OCI-LY7 (cell line): ENCODE data around the gene DDX51. TPM values are rescaled to one million over a fixed set of nuclear protein-coding genes. Genes with fewer than 3 reads are reported as not detected.

Experiments used
- BruUV-seq: library from RNA; stranded (reverse); fragments of 400-500 nt; replicated peaks from 2 replicates; lab custom pipeline; 2021; lab: Mats Ljungman, UMichigan
- CTCF ChIA-PET: fragments of 300-600 bp; sonication (Branson Sonifier 250); formaldehyde crosslinking; loops from one replicate; lab custom pipeline; 2022; ENCODE audit warnings: antibody characterized with exemption; ENCODE audit not compliant: unreplicated experiment; lab: Charles Lee
- POLR2A ChIA-PET: fragments of 300-600 bp; sonication (Branson Sonifier 250); formaldehyde crosslinking; loops from one replicate; lab custom pipeline; 2022; ENCODE audit warnings: antibody characterized with exemption; lab: Charles Lee
- DNase-seq: peaks from one replicate; pipeline ENCODE4 v3.0.0-alpha.2; 2015; ENCODE audit warnings: low spot score
- H2AFZ ChIP-seq: fragments of 200-600 bp; sonication (generic), shearing (Covaris generic); 2 replicates; pipeline ENCODE4 v1.6.1; 2014; ENCODE audit warnings: mild to moderate bottlenecking, antibody characterized with exemption, low read length, moderate library complexity
- H3K27ac ChIP-seq: fragments of 200-600 bp; sonication (generic); 2 replicates; pipeline ENCODE4 v1.5.1; 2014; ENCODE audit warnings: mixed run types, low read depth, mild to moderate bottlenecking, moderate library complexity, low read length, inconsistent platforms; ENCODE audit not compliant: poor library complexity, severe bottlenecking
- H3K36me3 ChIP-seq: fragments of 200-600 bp; sonication (generic); 2 replicates; pipeline ENCODE4 v1.6.1; 2014; ENCODE audit warnings: mild to moderate bottlenecking, antibody characterized with exemption, low read length, moderate library complexity, mixed read lengths; ENCODE audit not compliant: insufficient read depth
- H3K4me1 ChIP-seq: fragments of 200-600 bp; sonication (generic); 2 replicates; pipeline ENCODE4 v1.5.1; 2014; ENCODE audit warnings: mild to moderate bottlenecking, low read length; ENCODE audit not compliant: insufficient read depth, poor library complexity, severe bottlenecking
- H3K4me2 ChIP-seq: fragments of 200-600 bp; sonication (generic); 2 replicates; pipeline ENCODE4 v1.6.1; 2014; ENCODE audit warnings: mild to moderate bottlenecking, low read length
- H3K4me3 ChIP-seq: fragments of 200-600 bp; sonication (generic); 2 replicates; pipeline ENCODE4 v1.5.1; 2014; ENCODE audit warnings: mild to moderate bottlenecking, low read depth, low read length; ENCODE audit not compliant: poor library complexity, severe bottlenecking
- H3K79me2 ChIP-seq: fragments of 200-600 bp; sonication (generic); 2 replicates; pipeline ENCODE4 v1.6.1; 2016; ENCODE audit warnings: low read depth, mild to moderate bottlenecking, low read length, moderate library complexity, mixed read lengths; ENCODE audit not compliant: insufficient read depth
- H3K9me2 ChIP-seq: fragments of 200-600 bp; sonication (generic); 2 replicates; pipeline ENCODE4 v1.6.1; 2016; ENCODE audit warnings: mild to moderate bottlenecking, low read length, mixed read lengths; ENCODE audit not compliant: insufficient read depth
- H3K9me3 ChIP-seq: fragments of 200-600 bp; sonication (generic); 2 replicates; pipeline ENCODE4 v1.6.1; 2014; ENCODE audit warnings: mild to moderate bottlenecking, mixed run types, low read length, mixed read lengths
- H4K20me1 ChIP-seq: fragments of 200-600 bp; sonication (generic); 2 replicates; pipeline ENCODE4 v1.6.1; 2014; ENCODE audit warnings: mild to moderate bottlenecking, antibody characterized with exemption, low read length, moderate library complexity, mixed read lengths; ENCODE audit not compliant: insufficient read depth
- CTCF ChIP-seq: fragments of 200-600 bp; sonication (generic); conservative IDR thresholded peaks from 2 replicates; pipeline ENCODE4 v1.5.1; 2014; ENCODE audit warnings: mild to moderate bottlenecking, antibody characterized with exemption, low read length, moderate library complexity, mixed read lengths
- EZH2phosphoT487 ChIP-seq: fragments of 200-600 bp; sonication (generic); IDR thresholded peaks from 2 replicates; pipeline ENCODE4 v1.6.1; 2018; ENCODE audit warnings: low read depth, borderline replicate concordance, mild to moderate bottlenecking, mixed run types, antibody characterized with exemption, low read length, moderate library complexity, mixed read lengths
- intact Hi-C: fragments of 100-400 bp; cut with micrococcal nuclease; formaldehyde crosslinking; loops from one replicate; pipeline ENCODE4 v1.10.0; 2022; ENCODE audit not compliant: unreplicated experiment
- total RNA-seq, 2 experiments: library from RNA; depleted of rRNA in 1 of 2; stranded (reverse); fragments of >200 nt in 1 of 2; shearing (Covaris generic) in 1 of 2; gene quantifications; 2 replicates each; pipeline ENCODE4 v1.2.3, GENCODE V29; 2014 to 2022

DDX51 gene
- total RNA-seq, 2 experiments from 2014 or later = 47.1 to 63.1 TPM

DNA sequence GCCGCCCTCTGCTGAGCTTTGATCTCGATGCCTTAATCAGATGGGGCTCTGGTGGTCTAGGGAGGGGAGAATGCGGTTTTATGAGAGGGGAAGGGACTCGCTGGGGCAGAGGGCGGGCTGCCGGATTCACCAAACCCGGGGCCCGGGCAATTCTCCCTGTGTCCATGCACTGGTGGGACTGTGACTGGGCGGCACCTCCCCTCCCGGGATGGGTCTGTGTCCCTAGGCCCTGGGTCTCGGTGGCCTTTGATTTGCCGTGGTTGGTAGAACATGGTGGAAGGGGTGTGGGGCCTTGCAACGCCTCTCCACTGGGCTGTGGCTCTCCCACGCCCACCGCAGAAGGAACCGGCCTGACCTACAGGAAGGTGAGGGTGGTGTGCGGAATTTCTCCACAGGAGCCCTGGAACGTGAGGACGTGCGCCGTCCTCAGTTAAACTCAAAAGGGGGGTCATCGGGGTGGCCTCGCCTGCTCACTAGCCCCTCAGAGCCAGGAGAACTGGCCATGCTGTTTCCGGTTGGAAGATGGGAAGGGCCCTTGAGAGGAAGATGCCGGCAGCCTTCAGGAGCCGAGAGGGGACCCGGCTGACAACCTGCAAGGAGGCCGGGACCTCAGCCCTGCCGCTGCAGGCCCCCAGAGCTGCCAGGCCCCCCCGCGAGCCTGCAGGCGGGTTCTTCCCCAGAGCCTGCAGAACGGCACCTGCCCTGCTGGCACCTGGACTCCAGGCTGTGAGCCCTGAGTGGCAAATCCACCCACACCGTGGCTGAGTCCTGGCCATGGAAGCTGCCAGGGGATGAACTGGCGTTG lies 43.7 kb upstream of the DDX51 start:
- no peaks in the 10 kb centered on the region for H3K9me2 ChIP-seq
- H4K20me1 ChIP-seq = no peaks in the 10 kb centered on the region
- no peaks in the 10 kb centered on the region for H3K9me3 ChIP-seq
- ChIA-PET CTCF (interaction anchor here (0.6 kb wide), 1 partner anchor 123 kb away, joined by 3 read pairs; no protein-coding TSS in a partner anchor), POLR2A (no interaction called here)
- no peaks in the 10 kb centered on the region for H3K4me1 ChIP-seq
- no peak for TF ChIP-seq CTCF
- TF ChIP-seq EZH2phosphoT487 = no peak
- H3K4me3 ChIP-seq = no peak overlapping the region
- no peak for DNase-seq
- intact Hi-C loops = no loop called here
- H3K27ac ChIP-seq = no peak overlapping the region
- H3K36me3 ChIP-seq = no peaks in the 10 kb centered on the region
- H3K4me2 ChIP-seq = no peak overlapping the region
- H3K79me2 ChIP-seq = no peaks in the 10 kb centered on the region
- no peak overlapping the region for H2AFZ ChIP-seq
- no TSS peak for BruUV-seq

DNA sequence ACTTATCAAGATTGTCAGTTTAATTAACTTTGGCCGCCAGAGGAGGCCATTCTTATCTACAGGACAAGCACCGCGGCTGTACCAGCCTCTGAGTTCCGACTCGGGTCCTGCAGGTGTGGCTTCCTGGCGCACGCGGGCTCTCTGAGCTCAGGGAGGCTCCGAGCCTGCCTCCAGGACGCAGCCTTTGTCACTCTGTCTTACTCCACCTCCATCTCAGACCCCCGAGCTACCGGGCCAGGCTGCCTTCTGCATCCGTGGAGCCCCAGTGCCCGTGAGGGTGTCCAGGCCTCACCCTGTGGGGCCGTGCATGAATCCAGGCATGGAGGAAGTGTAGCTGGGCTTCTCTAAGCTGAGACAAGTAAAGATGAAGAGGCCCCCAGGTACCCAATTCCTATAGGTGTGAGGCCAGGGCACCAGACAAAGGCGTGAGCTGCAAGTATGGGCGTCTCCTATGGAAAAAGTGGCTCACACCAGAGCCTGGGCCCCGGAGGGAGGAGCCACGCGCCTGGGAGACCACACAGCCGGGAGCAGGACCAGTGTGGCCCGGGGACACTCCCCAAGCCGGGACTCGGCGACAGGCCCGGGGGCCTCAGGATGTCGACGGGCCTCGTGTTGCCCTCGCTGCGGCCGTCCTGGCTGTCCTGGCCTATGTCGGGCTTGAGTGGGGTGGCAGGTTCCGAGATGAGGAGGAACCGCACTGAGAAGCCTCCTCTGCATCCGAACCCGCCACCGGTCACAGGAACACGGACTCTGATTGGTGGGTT lies 42.9 kb upstream of the DDX51 start:
- Histone ChIP-seq H3K4me3 (no peak overlapping the region), H2AFZ (no peak overlapping the region), H3K36me3 (no peaks in the 10 kb centered on the region), H3K27ac (no peak overlapping the region), H3K4me1 (no peaks in the 10 kb centered on the region), H3K79me2 (no peaks in the 10 kb centered on the region), H3K9me3 (no peaks in the 10 kb centered on the region), H4K20me1 (no peaks in the 10 kb centered on the region), H3K4me2 (no peak overlapping the region), H3K9me2 (no peaks in the 10 kb centered on the region)
- POLR2A ChIA-PET = no interaction called here
- CTCF ChIA-PET = interaction anchor here (0.6 kb wide), 1 partner anchor 123 kb away, joined by 3 read pairs; no protein-coding TSS in a partner anchor
- no TSS peak for BruUV-seq
- intact Hi-C loops = no loop called here
- peak; percentile 23 for DNase-seq
- TF ChIP-seq CTCF = no peak
- TF ChIP-seq EZH2phosphoT487 = no peak
